ENCODE measurements around the gene GOLGA6C. TPM values are rescaled to one million over a fixed set of nuclear protein-coding genes. Genes with fewer than 3 reads are reported as not detected.

GOLGA6C gene
- total and polyA plus RNA-seq, 8 donors, result not detected

GRCh38 chr15:75230551-75231371, 27.4 kb upstream of the GOLGA6C start:
- WGBS, 5 donors, result 68 to 80% (median 77%) methylated on average over 15 to 16 of the region's 16 CpGs
- intact Hi-C loops (cut with DNase I; ENCODE audit: low total_unique reads), result no loop called here
- H3K27ac ChIP-seq, result no peak overlapping the region
- no peaks in the 10 kb centered on the region for H3K36me3 ChIP-seq
- no peak for TF ChIP-seq CTCF (IDR thresholded peaks at IDR 0.05)
- TF ChIP-seq POLR2AphosphoS5 (IDR thresholded peaks at IDR 0.05), result no peak
- TF ChIP-seq POLR2A (IDR thresholded peaks at IDR 0.05), result no peak
- no peak for TF ChIP-seq EP300 (IDR thresholded peaks at IDR 0.05)
- peaks cover 0 to 66% (median 8%) of the 10 kb centered on the region in 3 donors for H3K27me3 ChIP-seq
- no peaks in the 10 kb centered on the region for H3K4me1 ChIP-seq
- no peak overlapping the region for H3K4me3 ChIP-seq
- DNase-seq, result no peak
- no peaks in the 10 kb centered on the region for H3K9me3 ChIP-seq

- WGBS, 5 donors, result 59 to 82% (median 75%) methylated on average over 4 of the region's 4 CpGs
- no peak for DNase-seq
- no peaks in the 10 kb centered on the region for H3K36me3 ChIP-seq
- no peak for TF ChIP-seq CTCF (IDR thresholded peaks at IDR 0.05)
- TF ChIP-seq POLR2AphosphoS5 (IDR thresholded peaks at IDR 0.05), result no peak
- no peak for TF ChIP-seq EP300 (IDR thresholded peaks at IDR 0.05)
- TF ChIP-seq POLR2A (IDR thresholded peaks at IDR 0.05), result no peak
- peaks cover 0 to 77% (median 8%) of the 10 kb centered on the region in 3 donors for H3K27me3 ChIP-seq
- intact Hi-C loops (cut with DNase I; ENCODE audit: low total_unique reads), result no loop called here
- H3K9me3 ChIP-seq, result no peaks in the 10 kb centered on the region
- H3K4me3 ChIP-seq, result no peak overlapping the region
- no peaks in the 10 kb centered on the region for H3K4me1 ChIP-seq
- no peak overlapping the region for H3K27ac ChIP-seq
Observed at GRCh38 chr15:75231836-75232235, 26.3 kb upstream of the GOLGA6C start.

GRCh38 chr15:75232252-75232813, 25.8 kb upstream of the GOLGA6C start:
- H3K27me3 ChIP-seq, result peaks cover 0 to 82% (median 8%) of the 10 kb centered on the region in 3 donors
- H3K4me1 ChIP-seq, result no peaks in the 10 kb centered on the region
- no peak overlapping the region for H3K4me3 ChIP-seq
- no peak for DNase-seq
- H3K9me3 ChIP-seq, result no peaks in the 10 kb centered on the region
- no peak overlapping the region for H3K27ac ChIP-seq
- no peaks in the 10 kb centered on the region for H3K36me3 ChIP-seq
- WGBS, 5 donors, result 85 to 92% (median 88%) methylated on average over 12 of the region's 12 CpGs
- TF ChIP-seq EP300 (IDR thresholded peaks at IDR 0.05), result no peak
- no peak for TF ChIP-seq POLR2A (IDR thresholded peaks at IDR 0.05)
- TF ChIP-seq CTCF (IDR thresholded peaks at IDR 0.05), result no peak
- TF ChIP-seq POLR2AphosphoS5 (IDR thresholded peaks at IDR 0.05), result no peak
- intact Hi-C loops (cut with DNase I; ENCODE audit: low total_unique reads), result no loop called here

- Histone ChIP-seq H3K36me3 (no peaks in the 10 kb centered on the region), H3K27me3 (peaks cover 0 to 84% (median 8%) of the 10 kb centered on the region in 3 donors), H3K4me3 (no peak overlapping the region), H3K9me3 (no peaks in the 10 kb centered on the region), H3K27ac (no peak overlapping the region), H3K4me1 (no peaks in the 10 kb centered on the region)
- intact Hi-C loops (cut with DNase I; ENCODE audit: low total_unique reads), result no loop called here
- WGBS, 5 donors, result 81 to 89% (median 88%) methylated on average over 9 to 17 of the region's 17 CpGs
- DNase-seq, result no peak
- TF ChIP-seq CTCF (IDR thresholded peaks at IDR 0.05) (no peak), POLR2A (IDR thresholded peaks at IDR 0.05) (no peak), EP300 (IDR thresholded peaks at IDR 0.05) (no peak), POLR2AphosphoS5 (IDR thresholded peaks at IDR 0.05) (no peak)
Observed at GRCh38 chr15:75232826-75233503, 25.2 kb upstream of the GOLGA6C start.
